Measurements from ENCODE around the gene PIH1D1. TPM values are rescaled to one million over a fixed set of nuclear protein-coding genes. Genes with fewer than 3 reads are reported as not detected.

The PIH1D1 gene
- total and polyA plus RNA-seq, 2 of the 13 experiments (the other 11 are each of a cell fraction or from before 2014, with no cell fraction given): 110 to 137 TPM

DNA sequence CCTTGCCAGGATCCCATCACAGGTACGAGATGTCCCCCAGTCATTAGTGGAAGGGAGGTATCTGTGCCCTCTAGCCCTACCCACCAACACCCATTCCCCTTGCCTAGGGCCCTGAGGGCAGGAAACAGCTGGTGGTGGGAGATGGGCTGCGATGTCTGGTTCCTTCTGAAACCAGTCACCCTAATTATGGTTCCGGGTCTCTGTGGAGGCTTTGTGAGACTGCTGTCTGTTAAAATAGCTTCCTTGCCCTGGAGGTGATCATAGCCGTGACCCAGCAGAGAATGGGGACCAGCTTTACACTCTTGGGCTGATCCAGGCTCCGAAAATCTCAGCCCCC, 6.9 kb upstream of the PIH1D1 start:
- WGBS (ENCODE audit: low lambda C conversion rate): 96% methylated on average over 4 of the region's 5 CpGs
- Histone ChIP-seq H3K9me3 (ENCODE audit: low read length) (no peaks in the 10 kb centered on the region), H3K4me3 (replicated peaks in 1 of 3; ENCODE audit: insufficient read depth in 1 of 3, low read depth in 2 of 3, low read length in 3 of 3) (no peak overlapping the region), H3K36me3 (replicated peaks in 1 of 2; ENCODE audit: control insufficient read depth in 1 of 2, insufficient read depth in 2 of 2, low read length in 2 of 2) (peaks cover 0 to 1% of the 10 kb centered on the region in 2 experiments; a peak in 1 of 5 replicates), H3K9ac (ENCODE audit: insufficient read depth, low read depth, low read length) (no peak overlapping the region; the same call in 1 of the 2 replicates), H3K27me3 (ENCODE audit: control insufficient read depth in 1 of 2, insufficient read depth in 2 of 2, low read length in 2 of 2) (no peaks in the 10 kb centered on the region; a peak in 1 of 5 replicates), H3K4me2 (ENCODE audit: low read depth, low read length) (no peak overlapping the region), H3K27ac (ENCODE audit: extremely low read length, insufficient read depth, low read length) (no peak overlapping the region), H3K4me1 (ENCODE audit: insufficient read depth, low read length) (peaks cover 11% of the 10 kb centered on the region), H2AFZ (ENCODE audit: low read length) (no peak overlapping the region), H4K20me1 (ENCODE audit: insufficient read depth, low read length) (no peaks in the 10 kb centered on the region), H3K79me2 (ENCODE audit: insufficient read depth, low read length) (peaks cover 11% of the 10 kb centered on the region)
- intact Hi-C loops (cut with micrococcal nuclease; ENCODE audit: unreplicated experiment) (no loop called here), in situ Hi-C loops (cut with HindIII; ENCODE audit: extremely low pct_ligation_motif_present, low pct_unique_long_range_greater_than_20kb) (no loop called here)
- BruUV-seq (replicated peaks): no TSS peak
- FAIRE-seq: no peak
- ChIA-PET CTCF (ENCODE audit: low intra/inter-chr PET ratio, low total read pairs) (no interaction called here), POLR2A (interaction anchor here (1.0 kb wide), 1 partner anchor 54 kb away, joined by 3 read pairs; the partner anchor contains the start of gene FCGRT)
- TF ChIP-seq ZNF547 (CRISPR knock-in tag; IDR thresholded peaks at IDR 0.05) (no peak), DZIP1 (CRISPR knock-in tag; IDR thresholded peaks at IDR 0.05) (no peak)
- no peak for ATAC-seq
- DNase-seq (ENCODE audit: low spot score): no peak

DNA sequence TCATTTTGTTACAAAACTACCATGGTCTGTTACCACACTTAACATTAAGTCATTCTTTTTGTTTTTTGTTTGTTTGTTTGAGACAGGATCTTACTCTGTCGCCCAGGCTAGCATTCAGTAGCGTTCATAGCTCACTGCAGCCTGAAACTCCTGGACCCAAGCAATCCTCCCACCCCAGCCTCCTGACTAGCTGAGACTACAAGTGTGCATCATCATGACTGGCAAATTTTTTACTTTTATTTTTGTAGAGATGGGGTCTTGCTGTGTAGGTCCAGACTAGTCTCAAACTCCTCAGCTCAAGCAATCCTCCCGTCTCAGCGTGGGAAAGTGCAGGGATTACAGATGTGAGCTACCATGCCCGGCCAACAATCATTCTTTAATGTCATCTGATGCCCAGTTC, 4.7 kb upstream of the PIH1D1 start:
- ChIA-PET CTCF (ENCODE audit: low intra/inter-chr PET ratio, low total read pairs) (no interaction called here), POLR2A (interaction anchor here (2.5 kb wide), 1 partner anchor 184 kb away, joined by 8 read pairs; the partner anchor contains the start of gene RRAS)
- no peak overlapping the region for H3K4me3 ChIP-seq (replicated peaks in 1 of 3; ENCODE audit: insufficient read depth in 1 of 3, low read depth in 2 of 3, low read length in 3 of 3)
- no peak for FAIRE-seq
- no peak for ATAC-seq
- in situ Hi-C loops (cut with HindIII; ENCODE audit: extremely low pct_ligation_motif_present, low pct_unique_long_range_greater_than_20kb): no loop called here
- H3K4me2 ChIP-seq (ENCODE audit: low read depth, low read length): no peak overlapping the region
- 92% methylated on average over 5 of the region's 5 CpGs for WGBS (ENCODE audit: low lambda C conversion rate)
- H3K9ac ChIP-seq (ENCODE audit: insufficient read depth, low read depth, low read length): no peak overlapping the region
- H3K27ac ChIP-seq (ENCODE audit: extremely low read length, insufficient read depth, low read length): no peak overlapping the region
- intact Hi-C loops (cut with micrococcal nuclease; ENCODE audit: unreplicated experiment): no loop called here
- H4K20me1 ChIP-seq (ENCODE audit: insufficient read depth, low read length): no peaks in the 10 kb centered on the region
- no peak for DNase-seq (ENCODE audit: low spot score)
- no TSS peak for BruUV-seq (replicated peaks)
- H3K4me1 ChIP-seq (ENCODE audit: insufficient read depth, low read length): peaks cover 18% of the 10 kb centered on the region
- no peaks in the 10 kb centered on the region for H3K9me3 ChIP-seq (ENCODE audit: low read length)
- peaks cover 16% of the 10 kb centered on the region for H3K79me2 ChIP-seq (ENCODE audit: insufficient read depth, low read length)
- no peak overlapping the region for H2AFZ ChIP-seq (ENCODE audit: low read length)
- no peaks in the 10 kb centered on the region; a peak in 1 of 5 replicates for H3K27me3 ChIP-seq (ENCODE audit: control insufficient read depth in 1 of 2, insufficient read depth in 2 of 2, low read length in 2 of 2)
- H3K36me3 ChIP-seq (replicated peaks in 1 of 2; ENCODE audit: control insufficient read depth in 1 of 2, insufficient read depth in 2 of 2, low read length in 2 of 2): peaks cover 0 to 1% of the 10 kb centered on the region in 2 experiments; a peak in 1 of 5 replicates
- TF ChIP-seq JUNB (CRISPR knock-in tag; IDR thresholded peaks at IDR 0.05; ENCODE audit: borderline replicate concordance) (no peak), NFE2L2 (IDR thresholded peaks at IDR 0.05; ENCODE audit: low read length) (peak; percentile 62)
- TF ChIP-seq, protein P1, sequence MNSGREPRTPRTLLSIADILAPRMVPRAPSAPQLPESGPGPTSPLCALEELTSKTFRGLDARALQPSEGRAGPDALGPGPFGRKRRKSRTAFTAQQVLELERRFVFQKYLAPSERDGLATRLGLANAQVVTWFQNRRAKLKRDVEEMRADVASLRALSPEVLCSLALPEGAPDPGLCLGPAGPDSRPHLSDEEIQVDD (CRISPR knock-in tag; IDR thresholded peaks at IDR 0.05; ENCODE audit: borderline replicate concordance): no peak
